Transverse colon (tissue), 4 donors: ENCODE data around the gene C9orf78.

ENCODE experiments used
- POLR2AphosphoS5 ChIP-seq, 3 donors: sonication (generic); formaldehyde crosslinking; IDR thresholded peaks; one replicate each; pipeline ENCODE4 v1.6.1; 2016; ENCODE audit warnings: antibody characterized with exemption in 3 of 3
- TF ChIP-seq, protein P1 (sequence below), 5 experiments: fragments of 200-600 bp in 3 of 5; fragments of 450-650 bp in 2 of 5; sonication (generic) in 3 of 5; IDR thresholded peaks; 1 replicate in 2 of 5; 2 replicates in 3 of 5; pipeline ENCODE4 v1.5.1; 2016 to 2017; ENCODE audit warnings: antibody characterized with exemption in 5 of 5, inconsistent platforms in 3 of 5, mild to moderate bottlenecking in 2 of 5, moderate library complexity in 1 of 5

DNA sequence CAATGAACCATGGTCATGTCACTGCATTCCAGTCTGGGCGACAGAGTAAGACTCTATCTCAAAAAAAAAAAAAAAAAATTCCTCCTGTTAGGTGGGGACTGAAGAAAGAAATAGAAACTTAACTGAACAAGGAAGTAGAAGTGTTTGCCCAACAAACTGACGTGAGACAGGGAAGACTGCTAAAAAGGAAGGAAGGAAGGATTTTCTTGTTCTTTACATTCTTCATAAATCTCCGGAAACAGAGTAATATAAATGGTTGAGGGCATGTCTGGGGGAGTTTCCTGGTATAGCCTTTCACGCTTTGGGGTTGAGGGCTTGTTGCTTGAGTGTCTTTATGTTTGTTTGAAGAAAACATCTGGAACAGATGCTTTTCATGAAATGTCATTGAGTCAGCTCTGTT, 29.0 kb downstream of the C9orf78 start:
- TF ChIP-seq, protein P1, sequence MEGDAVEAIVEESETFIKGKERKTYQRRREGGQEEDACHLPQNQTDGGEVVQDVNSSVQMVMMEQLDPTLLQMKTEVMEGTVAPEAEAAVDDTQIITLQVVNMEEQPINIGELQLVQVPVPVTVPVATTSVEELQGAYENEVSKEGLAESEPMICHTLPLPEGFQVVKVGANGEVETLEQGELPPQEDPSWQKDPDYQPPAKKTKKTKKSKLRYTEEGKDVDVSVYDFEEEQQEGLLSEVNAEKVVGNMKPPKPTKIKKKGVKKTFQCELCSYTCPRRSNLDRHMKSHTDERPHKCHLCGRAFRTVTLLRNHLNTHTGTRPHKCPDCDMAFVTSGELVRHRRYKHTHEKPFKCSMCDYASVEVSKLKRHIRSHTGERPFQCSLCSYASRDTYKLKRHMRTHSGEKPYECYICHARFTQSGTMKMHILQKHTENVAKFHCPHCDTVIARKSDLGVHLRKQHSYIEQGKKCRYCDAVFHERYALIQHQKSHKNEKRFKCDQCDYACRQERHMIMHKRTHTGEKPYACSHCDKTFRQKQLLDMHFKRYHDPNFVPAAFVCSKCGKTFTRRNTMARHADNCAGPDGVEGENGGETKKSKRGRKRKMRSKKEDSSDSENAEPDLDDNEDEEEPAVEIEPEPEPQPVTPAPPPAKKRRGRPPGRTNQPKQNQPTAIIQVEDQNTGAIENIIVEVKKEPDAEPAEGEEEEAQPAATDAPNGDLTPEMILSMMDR (IDR thresholded peaks at IDR 0.05) = no peak
- no peak for TF ChIP-seq POLR2AphosphoS5 (IDR thresholded peaks at IDR 0.05)
